ENCODE results near the gene FRMD7. TPM values are rescaled to one million over a fixed set of nuclear protein-coding genes. Genes with fewer than 3 reads are reported as not detected.
"Not testable (repeated sequence)": the region's sequence is repeated elsewhere in the genome, so short reads cannot be mapped to it uniquely, and the experiment has no call there.

The FRMD7 gene
- total RNA-seq, 2 donors from 2014 or later, result not detected

DNA sequence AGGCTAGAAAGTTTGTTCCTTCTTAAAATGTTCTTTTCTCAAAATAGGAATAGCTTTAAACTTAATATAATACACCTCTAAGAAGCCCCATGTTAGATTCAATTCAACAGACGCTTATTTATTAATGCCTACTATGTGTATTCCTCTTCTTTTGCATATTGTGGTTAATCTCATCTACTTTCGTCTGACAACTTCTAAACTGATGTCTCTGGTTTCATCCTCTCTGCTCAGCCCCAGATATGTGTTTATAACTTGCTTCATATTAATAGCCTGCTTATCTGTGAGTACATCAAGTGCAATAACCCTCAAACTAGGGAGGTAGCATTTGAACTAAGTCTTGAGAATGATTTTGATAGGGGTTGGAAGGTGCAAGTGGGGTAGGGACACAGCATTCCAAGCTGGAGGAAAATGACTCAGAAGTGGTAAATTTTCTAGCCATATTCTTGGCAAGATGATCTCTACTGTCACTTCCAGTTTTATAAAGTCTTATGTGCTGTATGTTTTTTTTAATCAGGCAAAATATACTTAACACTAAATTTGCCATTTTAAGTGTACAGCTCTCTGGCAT, 67.8 kb downstream of the FRMD7 start:
- H3K36me3 Mint-ChIP-seq, result no peaks in the 10 kb centered on the region
- no peak for ATAC-seq
- peak overlapping the region; percentile 39 to 77 for H3K27ac Mint-ChIP-seq
- no peaks in the 10 kb centered on the region for H3K9me3 Mint-ChIP-seq
- DNase-seq (ENCODE audit: low spot score in 2 of 2), result no peak

- Mint-ChIP-seq H3K36me3 (no peaks in the 10 kb centered on the region), H3K27ac (no peak overlapping the region), H3K9me3 (no peaks in the 10 kb centered on the region)
- DNase-seq (ENCODE audit: low spot score in 2 of 2) (no peak), ATAC-seq (peak; percentile 56 to 80)
These were observed 68.8 kb downstream of the FRMD7 start for GRCh38 chrX:132058975-132059374.

- no peaks in the 10 kb centered on the region for H3K9me3 Mint-ChIP-seq
- ATAC-seq (no peak), DNase-seq (ENCODE audit: low spot score in 2 of 2) (no peak)
- H3K27ac Mint-ChIP-seq, result no peak overlapping the region
- H3K36me3 Mint-ChIP-seq, result no peaks in the 10 kb centered on the region
These were observed 69.8 kb downstream of the FRMD7 start for GRCh38 chrX:132058050-132058449.

DNA sequence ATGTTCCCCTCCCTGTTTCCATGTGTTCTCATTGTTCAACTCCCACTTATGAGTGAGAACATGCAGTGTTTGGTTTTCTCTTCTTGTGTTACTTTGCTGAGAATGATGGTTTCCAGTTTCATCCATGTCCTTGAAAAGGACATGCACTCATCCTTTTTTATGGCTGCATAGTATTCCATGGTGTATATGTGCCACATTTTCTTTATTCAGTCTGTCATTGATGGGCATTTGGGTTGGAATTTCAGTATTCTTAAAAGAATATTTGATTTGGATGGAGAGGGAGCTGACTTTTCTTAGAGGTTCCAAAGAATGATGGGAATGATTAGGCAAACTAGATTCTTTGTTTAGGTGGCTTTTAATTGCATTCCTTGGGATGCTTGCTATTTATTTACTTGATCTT, 76.0 kb downstream of the FRMD7 start:
- H3K36me3 Mint-ChIP-seq, result peaks cover 0 to 12% of the 10 kb centered on the region in 2 donors
- not testable (repeated sequence) for DNase-seq (ENCODE audit: low spot score in 2 of 2); H3K27ac Mint-ChIP-seq; ATAC-seq; H3K9me3 Mint-ChIP-seq

DNA sequence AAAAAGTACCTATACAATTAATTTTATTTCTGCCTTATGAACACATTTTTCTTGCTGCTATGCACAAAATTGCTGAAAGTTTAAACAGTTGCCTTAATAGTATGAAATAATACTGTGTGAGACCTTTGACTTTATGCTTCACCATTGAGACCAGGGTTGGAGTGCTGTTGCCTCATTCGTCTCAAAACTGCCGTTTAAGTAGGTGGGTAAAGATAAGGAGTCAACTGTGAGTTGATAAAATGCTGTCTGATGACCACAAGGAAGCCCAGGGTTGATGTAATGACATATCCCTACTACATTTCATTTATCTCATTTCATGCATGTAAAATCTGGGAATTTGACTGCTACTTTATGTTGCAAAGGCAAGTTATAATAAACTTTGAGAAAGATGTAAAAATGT, 81.3 kb downstream of the FRMD7 start:
- no peak for ATAC-seq
- no peaks in the 10 kb centered on the region for H3K9me3 Mint-ChIP-seq
- peaks cover 0 to 5% of the 10 kb centered on the region in 2 donors for H3K36me3 Mint-ChIP-seq

GRCh38 chrX:132045456-132045855, 82.4 kb downstream of the FRMD7 start:
- no peaks in the 10 kb centered on the region for H3K9me3 Mint-ChIP-seq
- DNase-seq (ENCODE audit: low spot score in 2 of 2) (no peak), ATAC-seq (no peak)
- H3K36me3 Mint-ChIP-seq, result peaks cover 0 to 5% of the 10 kb centered on the region in 2 donors
- no peak overlapping the region for H3K27ac Mint-ChIP-seq

More for the DNA sequence above, 81.3 kb downstream of the FRMD7 start:
- H3K27ac Mint-ChIP-seq, result no peak overlapping the region
- no peak for DNase-seq (ENCODE audit: low spot score in 2 of 2)

DNA sequence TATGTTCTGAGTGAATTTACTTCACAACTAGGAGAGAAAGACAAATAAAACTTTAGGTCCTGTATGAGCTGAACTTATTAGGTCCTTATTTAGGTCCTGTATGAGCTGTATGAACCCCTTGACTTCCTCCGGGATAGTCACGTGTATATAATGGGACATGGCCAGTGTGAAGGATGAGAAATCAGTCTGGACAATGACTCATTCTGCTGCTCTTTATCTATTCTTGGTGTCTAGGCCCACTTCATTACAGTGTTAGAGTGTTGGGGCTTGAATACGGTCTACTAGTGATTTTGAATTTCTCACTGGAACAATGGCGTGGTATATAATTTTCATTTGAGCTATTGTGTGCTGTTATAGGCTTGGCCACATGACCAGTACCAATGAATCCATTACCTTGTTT, 82.9 kb downstream of the FRMD7 start:
- DNase-seq (ENCODE audit: low spot score in 2 of 2) (no peak), ATAC-seq (no peak)
- H3K9me3 Mint-ChIP-seq, result no peaks in the 10 kb centered on the region
- H3K27ac Mint-ChIP-seq, result no peak overlapping the region
- H3K36me3 Mint-ChIP-seq, result peaks cover 0 to 2% of the 10 kb centered on the region in 2 donors

DNA sequence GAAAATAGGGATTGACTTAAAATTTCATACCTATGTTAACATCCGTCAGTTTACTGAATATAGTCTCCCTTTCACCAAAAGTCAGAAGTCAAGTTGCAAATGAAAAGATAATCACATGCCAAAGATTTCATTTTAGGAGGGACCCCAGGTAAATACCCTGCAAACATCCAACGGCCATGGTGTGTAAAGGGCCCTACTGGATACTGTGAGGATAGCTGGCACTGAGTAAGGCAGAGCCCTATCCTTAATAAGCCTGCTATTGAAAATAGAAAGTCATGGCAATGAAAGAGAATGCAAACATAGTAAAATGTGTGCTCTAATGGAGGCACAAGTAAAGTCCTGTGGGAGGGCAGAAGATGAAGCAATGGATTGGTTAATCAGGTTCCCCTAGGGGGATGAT, 83.8 kb downstream of the FRMD7 start:
- DNase-seq (ENCODE audit: low spot score in 2 of 2), result no peak
- Mint-ChIP-seq H3K36me3 (no peaks in the 10 kb centered on the region), H3K9me3 (no peaks in the 10 kb centered on the region), H3K27ac (peak overlapping the region in 1 of 2 donors; percentile 48)
- ATAC-seq, result no peak

- H3K36me3 Mint-ChIP-seq, result no peaks in the 10 kb centered on the region
- no peak overlapping the region for H3K27ac Mint-ChIP-seq
- no peaks in the 10 kb centered on the region for H3K9me3 Mint-ChIP-seq
- ATAC-seq (no peak), DNase-seq (ENCODE audit: low spot score in 2 of 2) (no peak)
These were observed 86.8 kb downstream of the FRMD7 start for GRCh38 chrX:132041015-132041414.

DNA sequence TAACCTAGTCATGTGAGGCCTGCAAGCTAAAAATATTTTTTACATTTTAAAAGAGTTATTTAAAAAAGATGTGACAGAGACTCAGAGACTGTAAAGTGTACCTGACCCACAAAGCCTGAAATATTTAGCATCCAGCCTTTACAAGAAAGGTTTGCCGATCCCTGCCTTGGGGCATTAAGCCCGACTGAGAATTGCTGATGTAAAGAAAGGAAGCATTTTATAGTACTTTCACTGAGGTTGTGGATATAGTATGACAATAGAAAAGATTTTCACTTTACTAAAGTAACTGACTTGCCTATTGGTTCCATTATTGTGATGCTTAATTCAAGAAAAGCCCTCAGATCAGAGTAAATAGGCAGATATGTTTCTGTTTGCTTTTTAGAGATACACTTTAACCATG, 87.8 kb downstream of the FRMD7 start:
- Mint-ChIP-seq H3K9me3 (no peaks in the 10 kb centered on the region), H3K36me3 (no peaks in the 10 kb centered on the region), H3K27ac (no peak overlapping the region)
- ATAC-seq, result no peak
- DNase-seq (ENCODE audit: low spot score in 2 of 2), result no peak

GRCh38 chrX:132037479-132037993, 90.3 kb downstream of the FRMD7 start:
- Mint-ChIP-seq H3K27ac (peak overlapping the region in 1 of 2 donors; percentile 57), H3K36me3 (no peaks in the 10 kb centered on the region), H3K9me3 (no peaks in the 10 kb centered on the region)
- ATAC-seq (no peak), DNase-seq (ENCODE audit: low spot score in 2 of 2) (no peak)

DNA sequence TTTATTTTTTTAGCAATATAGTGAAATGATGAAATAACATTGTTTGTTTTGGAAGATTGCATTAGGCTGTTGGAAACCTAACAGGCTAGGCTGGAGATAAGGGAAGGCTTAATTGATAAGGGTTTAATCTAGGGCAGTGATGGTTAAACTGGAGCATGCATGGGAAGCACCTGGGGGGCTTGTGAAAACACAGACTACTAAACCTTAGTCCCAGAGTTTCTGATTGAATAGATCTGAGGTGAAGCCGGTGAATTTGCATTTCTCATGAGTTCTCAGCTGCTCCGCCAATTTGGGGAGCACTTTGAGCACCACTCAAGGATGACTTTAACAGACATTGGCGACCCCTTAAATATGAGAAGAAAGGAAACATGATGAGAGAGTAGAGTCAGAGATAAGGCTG, 93.2 kb downstream of the FRMD7 start:
- H3K9me3 Mint-ChIP-seq, result no peaks in the 10 kb centered on the region
- DNase-seq (ENCODE audit: low spot score in 2 of 2) (no peak), ATAC-seq (no peak)
- H3K36me3 Mint-ChIP-seq, result peaks cover 0 to 13% of the 10 kb centered on the region in 2 donors
- H3K27ac Mint-ChIP-seq, result no peak overlapping the region

- ATAC-seq (peak in 1 of 2 donors; percentile 34), DNase-seq (ENCODE audit: low spot score in 2 of 2) (no peak)
- no peak overlapping the region for H3K27ac Mint-ChIP-seq
- peaks cover 0 to 28% of the 10 kb centered on the region in 2 donors for H3K36me3 Mint-ChIP-seq
- no peaks in the 10 kb centered on the region for H3K9me3 Mint-ChIP-seq
These were observed 94.7 kb downstream of the FRMD7 start for GRCh38 chrX:132033166-132033565.

DNA sequence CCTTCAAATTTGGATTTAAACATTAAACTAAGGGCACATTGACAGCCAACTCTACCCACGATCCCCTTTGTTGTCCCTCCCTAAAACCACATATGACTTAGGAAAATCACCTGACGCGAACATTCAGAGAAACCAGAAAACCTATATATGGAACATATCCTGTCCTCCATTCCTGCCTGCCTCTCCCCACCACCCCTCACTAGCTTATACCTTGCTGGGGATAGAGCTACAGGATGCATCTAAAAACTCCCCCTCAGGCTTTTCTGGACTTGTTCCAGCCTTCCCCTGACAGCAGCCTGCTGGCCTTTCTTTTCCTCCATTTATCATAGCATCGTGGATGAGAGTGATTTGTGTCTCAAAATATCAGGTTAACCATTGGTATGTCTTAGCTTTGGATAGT, 96.0 kb downstream of the FRMD7 start:
- ATAC-seq (peak in 1 of 2 donors; percentile 47), DNase-seq (ENCODE audit: low spot score in 2 of 2) (no peak)
- peak overlapping the region in 1 of 2 donors; percentile 83 for H3K27ac Mint-ChIP-seq
- H3K36me3 Mint-ChIP-seq, result peaks cover 5 to 36% of the 10 kb centered on the region in 2 donors
- no peaks in the 10 kb centered on the region for H3K9me3 Mint-ChIP-seq

GRCh38 chrX:132030264-132030663, 97.6 kb downstream of the FRMD7 start:
- H3K9me3 Mint-ChIP-seq, result no peaks in the 10 kb centered on the region
- no peak for DNase-seq (ENCODE audit: low spot score in 2 of 2)
- H3K36me3 Mint-ChIP-seq, result peaks cover 5 to 36% of the 10 kb centered on the region in 2 donors
- ATAC-seq, result no peak
- peak overlapping the region; percentile 44 to 83 for H3K27ac Mint-ChIP-seq

Data from activated naive CD4-positive, alpha-beta T cell treated with anti-CD3 and anti-CD28 coated beads, Interleukin-2, amount 50 U/mL, for 72 hours (primary cell).